Measurements from ENCODE around the gene SELL. TPM values are rescaled to one million over a fixed set of nuclear protein-coding genes. Genes with fewer than 3 reads are reported as not detected.

SELL gene
- total RNA-seq, 1 donor from 2014 or later: 2.5 TPM

DNA sequence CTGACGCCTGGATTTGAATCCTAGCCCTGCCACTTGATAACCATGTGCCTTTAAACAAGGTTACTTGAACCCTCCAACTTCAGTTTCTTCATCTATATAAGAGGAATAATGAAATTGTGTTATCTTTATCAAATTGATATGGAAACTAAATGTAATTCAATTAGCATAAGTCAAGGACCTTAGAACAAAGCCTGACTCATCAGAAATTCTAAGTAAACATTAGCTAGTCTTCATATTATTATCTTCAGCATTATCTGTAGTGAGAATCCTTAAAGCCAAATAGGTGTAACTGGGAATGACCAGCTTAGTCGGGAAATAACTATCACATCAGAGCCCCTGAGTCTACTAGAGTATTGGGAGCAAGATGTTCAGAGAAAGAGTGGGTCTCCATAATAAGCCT lies 6.6 kb downstream of the SELL start:
- DNase-seq (ENCODE audit: low spot score in 2 of 2, unreplicated experiment in 2 of 2): no peak
- no peak for TF ChIP-seq CTCF (IDR thresholded peaks at IDR 0.05; ENCODE audit: unreplicated experiment)
- Mint-ChIP-seq H3K9me3 (no peaks in the 10 kb centered on the region), H3K27me3 (ENCODE audit: low read depth) (no peaks in the 10 kb centered on the region), H3K4me1 (peaks cover 3% of the 10 kb centered on the region), H3K27ac (no peak overlapping the region), H3K36me3 (no peaks in the 10 kb centered on the region), H3K4me3 (no peak overlapping the region)

- Mint-ChIP-seq H3K36me3 (no peaks in the 10 kb centered on the region), H3K9me3 (no peaks in the 10 kb centered on the region), H3K4me1 (peaks cover 3% of the 10 kb centered on the region), H3K27me3 (ENCODE audit: low read depth) (no peaks in the 10 kb centered on the region), H3K27ac (no peak overlapping the region), H3K4me3 (no peak overlapping the region)
- DNase-seq (ENCODE audit: low spot score in 2 of 2, unreplicated experiment in 2 of 2): no peak
- no peak for TF ChIP-seq CTCF (IDR thresholded peaks at IDR 0.05; ENCODE audit: unreplicated experiment)
Measured at GRCh38 chr1:169701261-169702005, 10.0 kb downstream of the SELL start.

- no peak overlapping the region for H3K27ac Mint-ChIP-seq
Measured at GRCh38 chr1:169699707-169700106, 11.7 kb downstream of the SELL start.

GRCh38 chr1:169698976-169699375 lies 12.4 kb downstream of the SELL start:
- H3K27ac Mint-ChIP-seq: no peak overlapping the region
- H3K4me3 Mint-ChIP-seq: no peak overlapping the region
- H3K4me1 Mint-ChIP-seq: peaks cover 3% of the 10 kb centered on the region
- H3K9me3 Mint-ChIP-seq: no peaks in the 10 kb centered on the region
- DNase-seq (ENCODE audit: low spot score in 2 of 2, unreplicated experiment in 2 of 2): no peak
- no peak for TF ChIP-seq CTCF (IDR thresholded peaks at IDR 0.05; ENCODE audit: unreplicated experiment)
- no peaks in the 10 kb centered on the region for H3K27me3 Mint-ChIP-seq (ENCODE audit: low read depth)
- no peaks in the 10 kb centered on the region for H3K36me3 Mint-ChIP-seq

More at GRCh38 chr1:169699707-169700106, 11.7 kb downstream of the SELL start:
- H3K36me3 Mint-ChIP-seq: no peaks in the 10 kb centered on the region
- TF ChIP-seq CTCF (IDR thresholded peaks at IDR 0.05; ENCODE audit: unreplicated experiment): no peak
- H3K9me3 Mint-ChIP-seq: no peaks in the 10 kb centered on the region
- peaks cover 3% of the 10 kb centered on the region for H3K4me1 Mint-ChIP-seq
- no peak for DNase-seq (ENCODE audit: low spot score in 2 of 2, unreplicated experiment in 2 of 2)
- H3K27me3 Mint-ChIP-seq (ENCODE audit: low read depth): no peaks in the 10 kb centered on the region
- no peak overlapping the region for H3K4me3 Mint-ChIP-seq

- H3K4me3 Mint-ChIP-seq: no peak overlapping the region
- no peak for DNase-seq (ENCODE audit: low spot score in 2 of 2, unreplicated experiment in 2 of 2)
- TF ChIP-seq CTCF (IDR thresholded peaks at IDR 0.05; ENCODE audit: unreplicated experiment): no peak
- H3K27ac Mint-ChIP-seq: no peak overlapping the region
- no peaks in the 10 kb centered on the region for H3K27me3 Mint-ChIP-seq (ENCODE audit: low read depth)
- H3K4me1 Mint-ChIP-seq: peaks cover 3% of the 10 kb centered on the region
- H3K36me3 Mint-ChIP-seq: no peaks in the 10 kb centered on the region
- H3K9me3 Mint-ChIP-seq: no peaks in the 10 kb centered on the region
Measured at GRCh38 chr1:169697755-169698154, 13.7 kb downstream of the SELL start.
